HepG2 (cell line): ENCODE results near the gene NDUFB4. TPM values are rescaled to one million over a fixed set of nuclear protein-coding genes. Genes with fewer than 3 reads are reported as not detected.

Experiments used
- ADNP ChIP-seq: sonication (generic); formaldehyde crosslinking; IDR thresholded peaks from 2 replicates; pipeline ENCODE4 v1.4.0; 2020; ENCODE audit warnings: missing genetic modification reagents
- ARNTL ChIP-seq: sonication (generic); formaldehyde crosslinking; IDR thresholded peaks from 2 replicates; pipeline ENCODE4 v1.4.0; 2020; ENCODE audit warnings: mild to moderate bottlenecking, missing genetic modification reagents
- CC2D1A ChIP-seq: sonication (generic); formaldehyde crosslinking; IDR thresholded peaks from 2 replicates; pipeline ENCODE4 v1.8.1; 2023; ENCODE audit warnings: mild to moderate bottlenecking, missing genetic modification reagents
- ETV6 ChIP-seq: sonication (generic); formaldehyde crosslinking; conservative IDR thresholded peaks from 2 replicates; pipeline ENCODE4 v1.4.0; 2020; ENCODE audit warnings: missing genetic modification reagents
- FLYWCH1 ChIP-seq: sonication (generic); formaldehyde crosslinking; IDR thresholded peaks from 2 replicates; pipeline ENCODE4 v1.8.1; 2023; ENCODE audit warnings: mild to moderate bottlenecking, missing genetic modification reagents
- FOXA3 ChIP-seq: IDR thresholded peaks from 2 replicates; pipeline ENCODE4 v1.6.1; 2016; ENCODE audit warnings: missing genetic modification reagents, missing compliant biosample characterization
- FOXK1 ChIP-seq: sonication (generic); formaldehyde crosslinking; IDR thresholded peaks from 2 replicates; pipeline ENCODE4 v1.4.0; 2020; ENCODE audit warnings: low read depth, missing genetic modification reagents, borderline replicate concordance
- GATAD2A ChIP-seq: IDR thresholded peaks from 2 replicates; pipeline ENCODE4 v1.6.1; 2016
- JUNB ChIP-seq: sonication (generic); formaldehyde crosslinking; IDR thresholded peaks from 2 replicates; pipeline ENCODE4 v1.8.0; 2022; ENCODE audit warnings: missing genetic modification reagents, mild to moderate bottlenecking, borderline replicate concordance
- MIER3 ChIP-seq: IDR thresholded peaks from 2 replicates; pipeline ENCODE4 v1.6.1; 2016; ENCODE audit warnings: missing compliant biosample characterization, borderline replicate concordance
- SAP130 ChIP-seq: IDR thresholded peaks from 2 replicates; pipeline ENCODE4 v1.6.1; 2016; ENCODE audit warnings: low read depth
- SNAPC2 ChIP-seq: sonication (generic); formaldehyde crosslinking; IDR thresholded peaks from 2 replicates; pipeline ENCODE4 v1.8.1; 2022; ENCODE audit warnings: mild to moderate bottlenecking, missing genetic modification reagents
- SNAPC5 ChIP-seq: sonication (generic); formaldehyde crosslinking; IDR thresholded peaks from 2 replicates; pipeline ENCODE4 v1.8.1; 2023; ENCODE audit warnings: mild to moderate bottlenecking, missing genetic modification reagents, borderline replicate concordance
- SP1 ChIP-seq, 2 experiments: fragments of 450-650 bp in 1 of 2; sonication (generic) in 1 of 2; formaldehyde crosslinking in 1 of 2; IDR thresholded peaks; 2 replicates each; pipeline versions ENCODE4 v1.4.0 to v1.6.1; 2016 to 2020; ENCODE audit warnings: missing genetic modification reagents in 1 of 2
- TFDP1 ChIP-seq: IDR thresholded peaks from 2 replicates; pipeline ENCODE4 v1.6.1; 2016; ENCODE audit warnings: missing compliant biosample characterization, missing genetic modification reagents, borderline replicate concordance
- TFDP2 ChIP-seq: sonication (generic); formaldehyde crosslinking; IDR thresholded peaks from 2 replicates; pipeline ENCODE4 v1.4.0; 2020; ENCODE audit warnings: missing genetic modification reagents
- YY1 ChIP-seq: IDR thresholded peaks from 2 replicates; pipeline ENCODE4 v1.6.1; 2011; ENCODE audit warnings: low read length, low read depth, moderate library complexity, mild to moderate bottlenecking; ENCODE audit not compliant: insufficient read depth, insufficient replicate concordance
- ZMYM2 ChIP-seq: sonication (generic); formaldehyde crosslinking; IDR thresholded peaks from 2 replicates; pipeline ENCODE4 v1.8.0; 2022; ENCODE audit warnings: mild to moderate bottlenecking, missing genetic modification reagents
- ZNF430 ChIP-seq: sonication (generic); formaldehyde crosslinking; IDR thresholded peaks from 2 replicates; pipeline ENCODE4 v1.9.0; 2021; ENCODE audit warnings: mild to moderate bottlenecking, missing genetic modification reagents
- ZNF441 ChIP-seq: sonication (generic); formaldehyde crosslinking; IDR thresholded peaks from 2 replicates; pipeline ENCODE4 v1.7.0; 2021; ENCODE audit warnings: missing genetic modification reagents, borderline replicate concordance
- ZNF784 ChIP-seq: sonication (generic); formaldehyde crosslinking; IDR thresholded peaks from 2 replicates; pipeline ENCODE4 v1.5.1; 2020; ENCODE audit warnings: missing genetic modification reagents, mild to moderate bottlenecking, borderline replicate concordance
- ZZZ3 ChIP-seq: sonication (generic); formaldehyde crosslinking; IDR thresholded peaks from 2 replicates; pipeline ENCODE4 v1.4.0; 2020; ENCODE audit warnings: missing genetic modification reagents, mild to moderate bottlenecking, borderline replicate concordance
- polyA plus RNA-seq, 8 experiments: library from polyadenylated mRNA; depleted of rRNA in 3 of 8; stranded (reverse) in 7 of 8; unstranded in 1 of 8; fragments of >200 nt; fragmentation: Illumina TruSeq in 4 of 8; extraction: Trizol in 4 of 8; gene quantifications; 2 replicates each; pipeline versions ENCODE4 v1.2.1 to v1.2.3, GENCODE V29; 2011 to 2016; ENCODE audit warnings: low read depth in 4 of 8, missing spikeins in 1 of 8, mixed read lengths in 1 of 8; ENCODE audit not compliant: insufficient read depth in 1 of 8
- total RNA-seq, 5 experiments: library from RNA; depleted of rRNA; stranded (reverse); fragments of >200 nt; fragmentation: Illumina TruSeq; extraction: Trizol; gene quantifications; 2 replicates each; pipeline ENCODE4 v1.2.3, GENCODE V29; 2016; ENCODE audit warnings: low read depth in 1 of 5
- TF ChIP-seq, protein P1 (sequence below), 2 experiments: sonication (generic) in 1 of 2; formaldehyde crosslinking in 1 of 2; IDR thresholded peaks; 2 replicates each; pipeline versions ENCODE4 v1.5.1 to v1.6.1; 2011 to 2020; ENCODE audit warnings: borderline replicate concordance in 1 of 2, low read depth in 1 of 2, low read length in 1 of 2, mild to moderate bottlenecking in 1 of 2, missing genetic modification reagents in 1 of 2, moderate library complexity in 1 of 2

NDUFB4 gene
- total and polyA plus RNA-seq, 2 of the 13 experiments (the other 11 are each of a cell fraction or from before 2014, with no cell fraction given) = 115 to 116 TPM

DNA sequence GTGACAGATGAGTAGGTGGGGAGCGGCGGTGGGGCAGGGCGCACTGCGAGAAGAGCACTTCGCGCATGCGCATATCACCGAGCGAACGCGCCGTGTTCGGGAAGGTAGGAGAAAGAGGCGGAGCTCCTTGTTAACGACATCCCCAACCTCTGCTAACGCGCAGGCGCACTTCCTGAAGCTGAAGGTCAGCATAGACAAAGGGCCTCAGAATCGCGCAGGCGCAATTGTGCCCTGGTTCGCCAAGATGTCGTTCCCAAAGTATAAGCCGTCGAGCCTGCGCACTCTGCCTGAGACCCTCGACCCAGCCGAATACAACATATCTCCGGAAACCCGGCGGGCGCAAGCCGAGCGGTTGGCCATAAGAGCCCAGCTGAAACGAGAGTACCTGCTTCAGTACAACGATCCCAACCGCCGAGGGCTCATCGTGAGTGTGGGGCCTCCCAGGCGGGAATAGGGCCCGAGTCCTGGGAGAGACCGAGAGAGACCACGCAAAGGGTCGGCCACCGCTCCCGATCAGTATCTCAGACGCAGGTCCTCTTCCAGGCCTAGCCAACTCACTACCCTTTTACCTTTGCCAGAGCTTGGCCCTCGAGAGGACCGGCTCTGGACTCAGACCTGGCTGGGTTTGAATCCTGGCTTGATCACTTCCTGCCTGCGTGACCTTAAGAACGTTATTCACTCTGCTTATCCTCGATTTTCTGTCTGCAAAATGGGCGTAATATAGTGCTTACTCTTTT, at the start of gene NDUFB4 (continued):
- TF ChIP-seq FOXK1 (CRISPR knock-in tag) (peak; percentile 14; the same call in 1 of the 2 replicates), CC2D1A (CRISPR knock-in tag) (peak; percentile 87; the same call in 1 of the 2 replicates), TFDP2 (peak; percentile 54; the same call in 1 of the 2 replicates), ETV6 (CRISPR knock-in tag) (no peak; the same call in 1 of the 2 replicates), SAP130 (CRISPR knock-in tag) (peak; percentile 78), SP1 (IDR thresholded peaks at IDR 0.05) (no peak), SP1 (CRISPR knock-in tag; IDR thresholded peaks at IDR 0.05) (no peak), ZMYM2 (CRISPR knock-in tag) (peak; percentile 43; the same call in 1 of the 2 replicates), ZNF441 (CRISPR knock-in tag) (0 out of 2 replicates have a peak, but pooled peaks have one; percentile 34), ZNF784 (peak; percentile 73; the same call in 1 of the 2 replicates), SNAPC5 (CRISPR knock-in tag) (no peak), TFDP1 (CRISPR knock-in tag) (no peak), ARNTL (CRISPR knock-in tag) (peak; percentile 46; the same call in 1 of the 2 replicates), ZZZ3 (peak; percentile 71; the same call in 1 of the 2 replicates), ZNF430 (CRISPR knock-in tag) (peak; percentile 78; the same call in 1 of the 2 replicates), YY1 (peak; percentile 69), ADNP (peak; percentile 58; the same call in 1 of the 2 replicates), SNAPC2 (CRISPR knock-in tag) (0 out of 2 replicates have a peak, but pooled peaks have one; percentile 13), FOXA3 (CRISPR knock-in tag) (no peak), MIER3 (CRISPR knock-in tag) (0 out of 2 replicates have a peak, but pooled peaks have one; percentile 12), FLYWCH1 (CRISPR knock-in tag) (no peak), GATAD2A (CRISPR knock-in tag) (0 out of 2 replicates have a peak, but pooled peaks have one; percentile 16), JUNB (CRISPR knock-in tag) (no peak)
- TF ChIP-seq, protein P1, sequence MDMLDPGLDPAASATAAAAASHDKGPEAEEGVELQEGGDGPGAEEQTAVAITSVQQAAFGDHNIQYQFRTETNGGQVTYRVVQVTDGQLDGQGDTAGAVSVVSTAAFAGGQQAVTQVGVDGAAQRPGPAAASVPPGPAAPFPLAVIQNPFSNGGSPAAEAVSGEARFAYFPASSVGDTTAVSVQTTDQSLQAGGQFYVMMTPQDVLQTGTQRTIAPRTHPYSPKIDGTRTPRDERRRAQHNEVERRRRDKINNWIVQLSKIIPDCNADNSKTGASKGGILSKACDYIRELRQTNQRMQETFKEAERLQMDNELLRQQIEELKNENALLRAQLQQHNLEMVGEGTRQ (IDR thresholded peaks at IDR 0.05; ENCODE audit: low read depth, low read length) = no peak
- TF ChIP-seq, protein P1 (CRISPR knock-in tag; IDR thresholded peaks at IDR 0.05; ENCODE audit: borderline replicate concordance) = peak; percentile 30; the same call in 1 of the 2 replicates
